WTC11 (cell line): ENCODE results near the gene PLAC8. TPM values are rescaled to one million over a fixed set of nuclear protein-coding genes. Genes with fewer than 3 reads are reported as not detected.

ENCODE experiments used
- ATAC-seq: fragments of 200-7000 bp; cut with Tn5 transposase; 2 replicates; pipeline ENCODE4 v1.10.0; 2021; ENCODE audit warnings: mild to moderate bottlenecking, moderate library complexity
- CTCF ChIA-PET: fragments of 300-600 bp; sonication (Branson Sonifier 250); formaldehyde crosslinking; loops from one replicate; lab custom pipeline; 2021; ENCODE audit warnings: antibody characterized with exemption; lab: Charles Lee
- POLR2A ChIA-PET: fragments of 350-600 bp; sonication (Branson Sonifier 250); formaldehyde crosslinking; loops from one replicate; lab custom pipeline; 2021; ENCODE audit warnings: antibody characterized with exemption; lab: Charles Lee
- DNase-seq: peaks from one replicate; pipeline ENCODE4 v3.0.0; 2021; ENCODE audit warnings: low spot score
- H3K27ac Mint-ChIP-seq: 2 replicates; pipeline ENCODE4 v1.8.0; 2021; ENCODE audit warnings: mixed read lengths
- H3K27me3 Mint-ChIP-seq: 2 replicates; pipeline ENCODE4 v1.8.0; 2021; ENCODE audit warnings: low read depth, mild to moderate bottlenecking, moderate library complexity, mixed read lengths
- H3K36me3 Mint-ChIP-seq: 2 replicates; pipeline ENCODE4 v1.8.0; 2021; ENCODE audit warnings: mixed read lengths
- H3K4me1 Mint-ChIP-seq: 2 replicates; pipeline ENCODE4 v1.8.0; 2022; ENCODE audit warnings: mixed read lengths
- H3K4me3 Mint-ChIP-seq: 2 replicates; pipeline ENCODE4 v1.8.0; 2021; ENCODE audit warnings: mild to moderate bottlenecking, moderate library complexity, mixed read lengths
- H3K9me3 Mint-ChIP-seq: 2 replicates; pipeline ENCODE4 v1.8.0; 2021; ENCODE audit warnings: mixed read lengths
- ATF1 ChIP-seq: sonication (generic); formaldehyde crosslinking; IDR thresholded peaks from 2 replicates; pipeline ENCODE4 v1.8.1; 2023; ENCODE audit warnings: mild to moderate bottlenecking, moderate library complexity, missing genetic modification reagents
- CREB1 ChIP-seq: sonication (generic); formaldehyde crosslinking; IDR thresholded peaks from 2 replicates; pipeline ENCODE4 v1.8.0; 2023; ENCODE audit warnings: mild to moderate bottlenecking, missing genetic modification reagents
- FOXJ3 ChIP-seq: sonication (generic); formaldehyde crosslinking; IDR thresholded peaks from 2 replicates; pipeline ENCODE4 v1.9.0; 2021; ENCODE audit warnings: missing genetic modification reagents, mild to moderate bottlenecking, borderline replicate concordance
- NR2C2 ChIP-seq: sonication (generic); formaldehyde crosslinking; IDR thresholded peaks from 2 replicates; pipeline ENCODE4 v1.8.0; 2022; ENCODE audit warnings: mild to moderate bottlenecking, missing genetic modification reagents
- RORB ChIP-seq: fragments of 250-450 bp; sonication (Bioruptor Pico); IDR thresholded peaks from 2 replicates; pipeline ENCODE4 v1.9.0; 2021; ENCODE audit warnings: mild to moderate bottlenecking
- TP53 ChIP-seq: sonication (generic); formaldehyde crosslinking; IDR thresholded peaks from 2 replicates; pipeline ENCODE4 v1.8.1; 2023; ENCODE audit warnings: mild to moderate bottlenecking, missing genetic modification reagents
- ZBTB21 ChIP-seq: sonication (generic); formaldehyde crosslinking; IDR thresholded peaks from 2 replicates; pipeline ENCODE4 v1.8.1; 2023; ENCODE audit warnings: mild to moderate bottlenecking, missing genetic modification reagents, borderline replicate concordance
- ZNF219 ChIP-seq: sonication (generic); formaldehyde crosslinking; IDR thresholded peaks from 2 replicates; pipeline ENCODE4 v1.8.0; 2023; ENCODE audit warnings: missing genetic modification reagents, mild to moderate bottlenecking, borderline replicate concordance
- total RNA-seq: library from RNA; stranded (reverse); gene quantifications from 3 replicates; pipeline ENCODE4 v1.2.3, GENCODE V29; 2021
- TF ChIP-seq, protein P1 (sequence below): sonication (generic); formaldehyde crosslinking; conservative IDR thresholded peaks from 2 replicates; pipeline ENCODE4 v1.8.1; 2023; ENCODE audit warnings: mild to moderate bottlenecking, low read depth, missing genetic modification reagents, moderate library complexity

Gene PLAC8
- total RNA-seq, 1 experiment from 2014 or later, result 1.6 TPM

DNA sequence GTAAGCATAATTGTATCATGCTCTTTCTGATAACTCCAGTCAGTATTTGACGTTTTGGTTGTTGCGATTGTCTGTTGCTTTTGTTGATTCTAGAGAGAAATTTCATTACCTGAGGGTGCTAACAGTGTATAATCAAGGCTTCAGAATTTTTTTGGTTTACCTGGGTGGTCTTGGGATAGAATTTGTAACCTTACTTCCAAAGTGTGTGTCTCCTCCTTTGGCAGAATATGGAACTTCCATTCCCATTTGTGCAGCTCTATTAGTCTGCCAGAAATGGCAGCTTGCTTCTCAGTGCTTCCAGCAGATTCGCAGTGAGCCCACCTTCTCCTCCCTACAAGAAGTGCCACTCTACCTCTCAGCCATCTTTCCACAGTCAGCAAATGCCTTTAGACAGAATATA is 74.3 kb downstream of the PLAC8 start:
- ChIA-PET POLR2A (no interaction called here), CTCF (interaction anchor here (0.9 to 1.4 kb wide), 5 partner anchors 14 to 243 kb away, joined by 3 to 6 read pairs (median 3); no protein-coding TSS in a partner anchor)
- TF ChIP-seq, protein P1, sequence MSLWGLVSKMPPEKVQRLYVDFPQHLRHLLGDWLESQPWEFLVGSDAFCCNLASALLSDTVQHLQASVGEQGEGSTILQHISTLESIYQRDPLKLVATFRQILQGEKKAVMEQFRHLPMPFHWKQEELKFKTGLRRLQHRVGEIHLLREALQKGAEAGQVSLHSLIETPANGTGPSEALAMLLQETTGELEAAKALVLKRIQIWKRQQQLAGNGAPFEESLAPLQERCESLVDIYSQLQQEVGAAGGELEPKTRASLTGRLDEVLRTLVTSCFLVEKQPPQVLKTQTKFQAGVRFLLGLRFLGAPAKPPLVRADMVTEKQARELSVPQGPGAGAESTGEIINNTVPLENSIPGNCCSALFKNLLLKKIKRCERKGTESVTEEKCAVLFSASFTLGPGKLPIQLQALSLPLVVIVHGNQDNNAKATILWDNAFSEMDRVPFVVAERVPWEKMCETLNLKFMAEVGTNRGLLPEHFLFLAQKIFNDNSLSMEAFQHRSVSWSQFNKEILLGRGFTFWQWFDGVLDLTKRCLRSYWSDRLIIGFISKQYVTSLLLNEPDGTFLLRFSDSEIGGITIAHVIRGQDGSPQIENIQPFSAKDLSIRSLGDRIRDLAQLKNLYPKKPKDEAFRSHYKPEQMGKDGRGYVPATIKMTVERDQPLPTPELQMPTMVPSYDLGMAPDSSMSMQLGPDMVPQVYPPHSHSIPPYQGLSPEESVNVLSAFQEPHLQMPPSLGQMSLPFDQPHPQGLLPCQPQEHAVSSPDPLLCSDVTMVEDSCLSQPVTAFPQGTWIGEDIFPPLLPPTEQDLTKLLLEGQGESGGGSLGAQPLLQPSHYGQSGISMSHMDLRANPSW (CRISPR knock-in tag), result no peak
- TF ChIP-seq ZBTB21 (CRISPR knock-in tag), result no peak
- TF ChIP-seq NR2C2 (CRISPR knock-in tag), result no peak
- no peak for TF ChIP-seq ZNF219 (CRISPR knock-in tag)
- TF ChIP-seq TP53 (CRISPR knock-in tag), result no peak
- TF ChIP-seq FOXJ3 (CRISPR knock-in tag), result no peak
- TF ChIP-seq ATF1 (CRISPR knock-in tag), result no peak
- TF ChIP-seq RORB (CRISPR knock-in tag), result no peak
- TF ChIP-seq CREB1 (CRISPR knock-in tag), result no peak
- DNase-seq, result no peak
- Mint-ChIP-seq H3K27me3 (no peaks in the 10 kb centered on the region), H3K27ac (peak overlapping the region; percentile 48; the same call in 1 of the 2 replicates), H3K9me3 (no peaks in the 10 kb centered on the region), H3K36me3 (no peaks in the 10 kb centered on the region), H3K4me3 (no peak overlapping the region), H3K4me1 (peaks cover 14% of the 10 kb centered on the region)
- no peak for ATAC-seq

Other genes starting within 250 kb of the PLAC8 start
- 106 to 137 TPM (median 122 TPM) in 3 replicates for gene SEC31A, start 223.6 kb downstream of the PLAC8 start, total RNA-seq
- gene THAP9, start 214.0 kb downstream of the PLAC8 start, total RNA-seq, result 16.8 to 17.7 TPM (median 17.0 TPM) in 3 replicates
- gene LIN54, start 103.9 kb downstream of the PLAC8 start, total RNA-seq, result 11.8 to 13.2 TPM (median 12.7 TPM) in 3 replicates
- 26.9 to 30.9 TPM (median 28.7 TPM) in 3 replicates for gene COPS4, start 79.5 kb downstream of the PLAC8 start, total RNA-seq
- 20.5 to 22.8 TPM (median 21.6 TPM) in 3 replicates for gene COQ2, start 170.1 kb upstream of the PLAC8 start, total RNA-seq
- 3.0 to 3.8 TPM (median 3.7 TPM) in 3 replicates for gene HPSE, start 220.1 kb upstream of the PLAC8 start, total RNA-seq